Measurements from ENCODE around the gene IRS1. TPM values are rescaled to one million over a fixed set of nuclear protein-coding genes. Genes with fewer than 3 reads are reported as not detected.

Gene IRS1, protein sequence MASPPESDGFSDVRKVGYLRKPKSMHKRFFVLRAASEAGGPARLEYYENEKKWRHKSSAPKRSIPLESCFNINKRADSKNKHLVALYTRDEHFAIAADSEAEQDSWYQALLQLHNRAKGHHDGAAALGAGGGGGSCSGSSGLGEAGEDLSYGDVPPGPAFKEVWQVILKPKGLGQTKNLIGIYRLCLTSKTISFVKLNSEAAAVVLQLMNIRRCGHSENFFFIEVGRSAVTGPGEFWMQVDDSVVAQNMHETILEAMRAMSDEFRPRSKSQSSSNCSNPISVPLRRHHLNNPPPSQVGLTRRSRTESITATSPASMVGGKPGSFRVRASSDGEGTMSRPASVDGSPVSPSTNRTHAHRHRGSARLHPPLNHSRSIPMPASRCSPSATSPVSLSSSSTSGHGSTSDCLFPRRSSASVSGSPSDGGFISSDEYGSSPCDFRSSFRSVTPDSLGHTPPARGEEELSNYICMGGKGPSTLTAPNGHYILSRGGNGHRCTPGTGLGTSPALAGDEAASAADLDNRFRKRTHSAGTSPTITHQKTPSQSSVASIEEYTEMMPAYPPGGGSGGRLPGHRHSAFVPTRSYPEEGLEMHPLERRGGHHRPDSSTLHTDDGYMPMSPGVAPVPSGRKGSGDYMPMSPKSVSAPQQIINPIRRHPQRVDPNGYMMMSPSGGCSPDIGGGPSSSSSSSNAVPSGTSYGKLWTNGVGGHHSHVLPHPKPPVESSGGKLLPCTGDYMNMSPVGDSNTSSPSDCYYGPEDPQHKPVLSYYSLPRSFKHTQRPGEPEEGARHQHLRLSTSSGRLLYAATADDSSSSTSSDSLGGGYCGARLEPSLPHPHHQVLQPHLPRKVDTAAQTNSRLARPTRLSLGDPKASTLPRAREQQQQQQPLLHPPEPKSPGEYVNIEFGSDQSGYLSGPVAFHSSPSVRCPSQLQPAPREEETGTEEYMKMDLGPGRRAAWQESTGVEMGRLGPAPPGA (N-terminal part only)
- 10 to 100 TPM in 2 of 3 donors, 1 to 10 TPM in 1; 8.1 to 29.0 (median 13.5) TPM for total RNA-seq
- long read RNA-seq, donor 1, full-length matches to known transcripts = 6 of 13 reads
- long read RNA-seq, donor 1, partial matches to known transcripts = 0 of 13 reads
- long read RNA-seq, donor 1, other reads (novel, unspliced or antisense) = 7 of 13 reads
- long read RNA-seq, donor 2, full-length matches to known transcripts = 1 of 2 reads
- long read RNA-seq, donor 2, partial matches to known transcripts = 0 of 2 reads
- long read RNA-seq, donor 2, other reads (novel, unspliced or antisense) = 1 of 2 reads

DNA sequence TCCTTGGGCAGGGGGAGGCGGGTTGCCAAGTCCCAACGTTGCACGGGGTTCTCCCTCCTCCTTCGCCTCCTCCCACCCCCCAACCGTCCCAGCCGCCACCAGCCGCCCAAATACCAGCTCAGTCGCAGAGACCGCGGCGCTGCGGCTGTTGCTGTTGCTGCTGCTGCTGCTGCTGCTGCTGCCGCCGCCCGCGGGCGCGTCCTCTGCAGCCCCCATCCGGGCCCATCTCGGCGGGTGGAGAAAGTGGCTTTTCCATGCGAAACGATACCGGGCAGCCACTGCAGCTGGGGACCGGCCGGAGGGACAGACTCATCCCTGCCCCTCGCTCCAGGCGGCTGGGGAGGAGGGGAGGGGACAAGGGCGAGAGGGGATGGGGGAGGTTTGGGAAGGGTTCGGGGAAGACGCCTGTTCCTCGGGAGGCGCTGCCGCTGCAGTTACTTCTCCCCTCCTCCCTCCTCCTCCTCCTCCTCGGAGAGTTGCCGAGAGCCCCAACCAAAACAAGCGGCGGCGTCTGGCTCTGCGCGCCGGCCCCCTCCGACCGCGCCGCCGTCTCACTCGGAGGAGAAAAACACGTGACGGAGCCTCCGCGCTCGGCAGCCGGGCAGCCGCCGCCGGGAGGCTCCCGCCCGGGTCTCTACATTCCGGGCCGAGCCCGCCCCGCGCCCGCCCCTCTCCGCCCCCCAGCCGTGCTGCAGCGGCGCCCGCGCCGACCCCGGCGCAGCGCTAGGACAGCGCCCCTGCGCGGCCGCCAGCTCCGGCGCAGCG is at the start of gene IRS1:
TSS of gene IRS1 (minus strand) at position 610 of the 765 bp plus-strand sequence. CDS start 1,082 bp downstream, outside the sequence.
- DNase-seq (peak; percentile 70 to 79 (median 77)), ATAC-seq (peak; percentile 70)
- intact Hi-C loops (cut with DNase I, micrococcal nuclease) = loop anchor here (10.0 kb wide), 2 partner anchors 65 to 145 kb away; no protein-coding TSS in a partner anchor
- Histone ChIP-seq H3K36me3 (ENCODE audit: low read depth) (no peaks in the 10 kb centered on the region), H3K9me3 (no peaks in the 10 kb centered on the region), H3K4me3 (peak within 1 kb of the TSS; percentile 33), H3K4me1 (ENCODE audit: low read depth) (peaks cover 15% of the 10 kb centered on the region)
- TF ChIP-seq, protein P1, sequence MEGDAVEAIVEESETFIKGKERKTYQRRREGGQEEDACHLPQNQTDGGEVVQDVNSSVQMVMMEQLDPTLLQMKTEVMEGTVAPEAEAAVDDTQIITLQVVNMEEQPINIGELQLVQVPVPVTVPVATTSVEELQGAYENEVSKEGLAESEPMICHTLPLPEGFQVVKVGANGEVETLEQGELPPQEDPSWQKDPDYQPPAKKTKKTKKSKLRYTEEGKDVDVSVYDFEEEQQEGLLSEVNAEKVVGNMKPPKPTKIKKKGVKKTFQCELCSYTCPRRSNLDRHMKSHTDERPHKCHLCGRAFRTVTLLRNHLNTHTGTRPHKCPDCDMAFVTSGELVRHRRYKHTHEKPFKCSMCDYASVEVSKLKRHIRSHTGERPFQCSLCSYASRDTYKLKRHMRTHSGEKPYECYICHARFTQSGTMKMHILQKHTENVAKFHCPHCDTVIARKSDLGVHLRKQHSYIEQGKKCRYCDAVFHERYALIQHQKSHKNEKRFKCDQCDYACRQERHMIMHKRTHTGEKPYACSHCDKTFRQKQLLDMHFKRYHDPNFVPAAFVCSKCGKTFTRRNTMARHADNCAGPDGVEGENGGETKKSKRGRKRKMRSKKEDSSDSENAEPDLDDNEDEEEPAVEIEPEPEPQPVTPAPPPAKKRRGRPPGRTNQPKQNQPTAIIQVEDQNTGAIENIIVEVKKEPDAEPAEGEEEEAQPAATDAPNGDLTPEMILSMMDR (IDR thresholded peaks at IDR 0.05) = peak; percentile 49

DNA sequence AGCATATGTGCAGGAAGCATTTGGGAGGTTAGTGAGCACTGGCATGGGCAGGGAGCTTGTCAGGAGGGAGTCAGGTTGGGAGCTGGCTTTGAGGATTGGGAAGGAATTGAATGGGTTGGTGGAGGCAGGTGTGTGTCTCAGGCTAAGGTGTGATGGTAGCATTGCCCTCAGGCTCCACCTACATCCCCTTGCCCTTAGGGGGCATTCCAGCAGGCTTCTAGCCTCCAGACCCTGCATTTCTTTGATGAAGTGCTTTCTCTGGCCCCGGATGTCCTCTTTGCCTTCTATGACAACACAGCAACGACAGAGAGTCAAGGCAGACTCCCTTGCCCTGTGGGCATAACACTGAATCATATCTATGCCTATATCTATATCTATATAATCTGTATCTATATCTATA is 49.7 kb upstream of the IRS1 start:
- no peak for ATAC-seq
- intact Hi-C loops (cut with DNase I, micrococcal nuclease) = no loop called here

DNA sequence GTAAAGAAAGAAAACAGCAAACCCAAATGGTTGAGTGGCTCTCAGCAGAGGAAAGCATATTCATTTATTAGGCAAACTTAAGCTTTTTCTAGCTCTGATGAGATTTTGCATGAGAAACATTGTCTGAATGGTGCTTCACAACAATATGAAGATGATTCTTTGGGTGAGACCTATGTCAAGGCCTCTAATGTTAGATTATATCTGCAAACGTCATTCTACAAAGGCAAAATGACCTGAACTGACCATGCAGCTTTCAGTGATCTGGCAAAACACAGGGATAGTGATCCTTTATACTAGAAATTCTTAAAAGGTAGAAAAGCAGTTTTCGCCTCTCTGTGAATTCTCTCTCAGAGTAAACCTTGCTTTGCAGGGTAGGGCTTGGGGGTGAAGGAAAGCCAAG is 47.9 kb upstream of the IRS1 start:
- Histone ChIP-seq H3K4me1 (ENCODE audit: low read depth) (no peaks in the 10 kb centered on the region), H3K36me3 (ENCODE audit: low read depth) (no peaks in the 10 kb centered on the region), H3K9me3 (no peaks in the 10 kb centered on the region), H3K4me3 (no peak overlapping the region)
- TF ChIP-seq, protein P1 (IDR thresholded peaks at IDR 0.05) = no peak
- intact Hi-C loops (cut with DNase I, micrococcal nuclease) = no loop called here
- ATAC-seq = no peak
- no peak for DNase-seq

More for the DNA sequence above, 49.7 kb upstream of the IRS1 start:
- H3K4me3 ChIP-seq = no peak overlapping the region
- H3K4me1 ChIP-seq (ENCODE audit: low read depth) = no peaks in the 10 kb centered on the region
- no peaks in the 10 kb centered on the region for H3K36me3 ChIP-seq (ENCODE audit: low read depth)
- no peaks in the 10 kb centered on the region for H3K9me3 ChIP-seq
- DNase-seq = no peak
- TF ChIP-seq, protein P1 (IDR thresholded peaks at IDR 0.05) = no peak

DNA sequence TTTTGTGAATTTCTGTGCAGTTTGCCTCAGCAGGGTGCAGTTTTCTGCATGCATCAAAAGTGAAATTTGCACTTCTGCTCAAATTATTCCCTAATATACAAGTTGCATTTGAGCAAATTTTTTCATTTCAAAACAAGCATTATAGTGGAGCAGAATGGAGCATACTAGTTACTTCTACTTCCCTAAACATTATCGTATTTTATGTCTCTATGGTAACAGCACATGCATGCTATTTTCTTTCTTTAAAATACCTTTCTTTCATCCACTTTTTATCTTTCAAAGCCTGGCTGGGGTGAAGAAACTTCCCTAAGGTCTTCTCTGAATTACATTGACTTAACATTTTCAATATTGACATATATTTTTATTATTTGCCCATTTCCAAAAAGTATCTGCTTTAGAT is 47.5 kb upstream of the IRS1 start:
- H3K4me1 ChIP-seq (ENCODE audit: low read depth) = no peaks in the 10 kb centered on the region
- no peak overlapping the region for H3K4me3 ChIP-seq
- TF ChIP-seq, protein P1 (IDR thresholded peaks at IDR 0.05) = no peak
- intact Hi-C loops (cut with DNase I, micrococcal nuclease) = no loop called here
- DNase-seq (no peak), ATAC-seq (no peak)
- H3K36me3 ChIP-seq (ENCODE audit: low read depth) = no peaks in the 10 kb centered on the region
- no peaks in the 10 kb centered on the region for H3K9me3 ChIP-seq
